ENCODE results near the gene HDHD2.

Gene HDHD2

GRCh38 chr18:47063096-47063495 is 87.2 kb downstream of the HDHD2 start:
- no peak for DNase-seq (ENCODE audit: low read depth in 2 of 3, low spot score in 2 of 3)

GRCh38 chr18:47062471-47062870 is 87.8 kb downstream of the HDHD2 start:
- no peak for DNase-seq (ENCODE audit: low read depth in 2 of 3, low spot score in 2 of 3)
